ENCODE data around the gene PRLH.

- no peak for TF ChIP-seq EZH2phosphoT487 (conservative IDR thresholded peaks at IDR 0.05; ENCODE audit: low read length)
- TF ChIP-seq CTCF (IDR thresholded peaks at IDR 0.05; ENCODE audit: insufficient read depth, low read length, poor library complexity, severe bottlenecking), result no peak
These were observed 26.1 kb upstream of the PRLH start for GRCh38 chr2:237540223-237540775.

Measured in SU-DHL-6 (cell line).